HepG2 (cell line): ENCODE measurements around the gene NES. TPM values are rescaled to one million over a fixed set of nuclear protein-coding genes. Genes with fewer than 3 reads are reported as not detected.

Experiments
- ATF7 ChIP-seq, 2 experiments: fragments of 450-650 bp in 1 of 2; sonication (generic) in 1 of 2; formaldehyde crosslinking in 1 of 2; IDR thresholded peaks; 2 replicates each; pipeline versions ENCODE4 v1.4.0 to v1.6.1; 2016 to 2020; ENCODE audit warnings: antibody characterized with exemption in 1 of 2, mild to moderate bottlenecking in 1 of 2, missing genetic modification reagents in 1 of 2
- CCAR2 ChIP-seq: fragments of 200-400 bp; formaldehyde crosslinking; optimal IDR thresholded peaks from 2 replicates; pipeline ENCODE3; 2018; ENCODE audit warnings: low read depth, mild to moderate bottlenecking, low read length, moderate library complexity
- CREM ChIP-seq, 2 experiments: sonication (generic) in 1 of 2; formaldehyde crosslinking in 1 of 2; IDR thresholded peaks; 2 replicates each; pipeline versions ENCODE4 v1.4.0 to v1.6.1; 2016 to 2020; ENCODE audit warnings: antibody characterized with exemption in 1 of 2, mild to moderate bottlenecking in 1 of 2, missing genetic modification reagents in 1 of 2
- FOXA1 ChIP-seq, 2 experiments: fragments of 450-650 bp in 1 of 2; sonication (generic) in 1 of 2; formaldehyde crosslinking in 1 of 2; IDR thresholded peaks; 2 replicates each; pipeline versions ENCODE4 v1.4.0 to v1.6.1; 2016 to 2020; ENCODE audit warnings: missing genetic modification reagents in 1 of 2
- HMG20B ChIP-seq: conservative IDR thresholded peaks from 2 replicates; pipeline ENCODE4 v1.6.1; 2016; ENCODE audit warnings: missing genetic modification reagents, missing compliant biosample characterization
- HMGA1 ChIP-seq: sonication (generic); formaldehyde crosslinking; conservative IDR thresholded peaks from 2 replicates; pipeline ENCODE4 v1.4.0; 2020; ENCODE audit warnings: missing genetic modification reagents
- JARID2 ChIP-seq: sonication (generic); formaldehyde crosslinking; IDR thresholded peaks from 2 replicates; pipeline ENCODE4 v1.8.1; 2023; ENCODE audit warnings: missing genetic modification reagents, inconsistent platforms; ENCODE audit not compliant: insufficient replicate concordance
- KDM2A ChIP-seq: sonication (generic); formaldehyde crosslinking; IDR thresholded peaks from 2 replicates; pipeline ENCODE4 v1.4.0; 2020; ENCODE audit warnings: low read depth, missing genetic modification reagents, borderline replicate concordance
- MXI1 ChIP-seq: IDR thresholded peaks from 3 replicates; pipeline ENCODE4 v1.6.1; 2012; ENCODE audit warnings: low read depth, low read length, inconsistent platforms, borderline replicate concordance
- SRF ChIP-seq: IDR thresholded peaks from 2 replicates; pipeline ENCODE4 v1.6.1; 2011; ENCODE audit warnings: mild to moderate bottlenecking, low read depth, low read length, moderate library complexity
- TAF1 ChIP-seq: sonication (generic); formaldehyde crosslinking; IDR thresholded peaks from 2 replicates; pipeline ENCODE4 v1.4.0; 2020; ENCODE audit warnings: missing genetic modification reagents
- TBP ChIP-seq: sonication (generic); formaldehyde crosslinking; IDR thresholded peaks from 2 replicates; pipeline ENCODE4 v1.5.0; 2020; ENCODE audit warnings: missing genetic modification reagents
- ZBTB7A ChIP-seq: sonication (generic); formaldehyde crosslinking; IDR thresholded peaks from 2 replicates; pipeline ENCODE4 v1.8.0; 2022; ENCODE audit warnings: mild to moderate bottlenecking, missing genetic modification reagents
- ZFP82 ChIP-seq: sonication (generic); formaldehyde crosslinking; IDR thresholded peaks from 2 replicates; pipeline ENCODE4 v1.5.1; 2020; ENCODE audit warnings: mild to moderate bottlenecking, missing genetic modification reagents, borderline replicate concordance
- ZKSCAN5 ChIP-seq: sonication (generic); formaldehyde crosslinking; IDR thresholded peaks from 2 replicates; pipeline ENCODE4 v1.5.1; 2020; ENCODE audit warnings: mild to moderate bottlenecking, missing genetic modification reagents
- ZNF563 ChIP-seq: sonication (generic); formaldehyde crosslinking; IDR thresholded peaks from 2 replicates; pipeline ENCODE4 v1.8.0; 2022; ENCODE audit warnings: mild to moderate bottlenecking, moderate library complexity, missing genetic modification reagents
- ZNF749 ChIP-seq: sonication (generic); formaldehyde crosslinking; IDR thresholded peaks from 2 replicates; pipeline ENCODE4 v1.8.0; 2022; ENCODE audit warnings: mild to moderate bottlenecking, missing genetic modification reagents, moderate library complexity, borderline replicate concordance
- ZNF772 ChIP-seq: sonication (generic); formaldehyde crosslinking; IDR thresholded peaks from 2 replicates; pipeline ENCODE4 v1.5.0; 2020; ENCODE audit warnings: mild to moderate bottlenecking, missing genetic modification reagents
- ZNF790 ChIP-seq: sonication (generic); formaldehyde crosslinking; IDR thresholded peaks from 2 replicates; pipeline ENCODE4 v1.8.0; 2022; ENCODE audit warnings: missing genetic modification reagents, mild to moderate bottlenecking, borderline replicate concordance
- polyA plus RNA-seq, 8 experiments: library from polyadenylated mRNA; depleted of rRNA in 3 of 8; stranded (reverse) in 7 of 8; unstranded in 1 of 8; fragments of >200 nt; fragmentation: Illumina TruSeq in 4 of 8; extraction: Trizol in 4 of 8; gene quantifications; 2 replicates each; pipeline versions ENCODE4 v1.2.1 to v1.2.3, GENCODE V29; 2011 to 2016; ENCODE audit warnings: low read depth in 4 of 8, missing spikeins in 1 of 8, mixed read lengths in 1 of 8; ENCODE audit not compliant: insufficient read depth in 1 of 8
- total RNA-seq, 5 experiments: library from RNA; depleted of rRNA; stranded (reverse); fragments of >200 nt; fragmentation: Illumina TruSeq; extraction: Trizol; gene quantifications; 2 replicates each; pipeline ENCODE4 v1.2.3, GENCODE V29; 2016; ENCODE audit warnings: low read depth in 1 of 5
- TF ChIP-seq, protein P1 (sequence below): IDR thresholded peaks from 2 replicates; pipeline ENCODE4 v1.6.1; 2016; ENCODE audit warnings: missing biosample characterization, missing genetic modification reagents, low read depth
- TF ChIP-seq, protein P2 (sequence below): IDR thresholded peaks from 2 replicates; pipeline ENCODE4 v1.6.1; 2016; ENCODE audit warnings: mild to moderate bottlenecking, missing biosample characterization, missing genetic modification reagents
- TF ChIP-seq, protein P3 (sequence below): sonication (generic); formaldehyde crosslinking; conservative IDR thresholded peaks from 2 replicates; pipeline ENCODE4 v1.4.0; 2020; ENCODE audit warnings: mild to moderate bottlenecking, missing genetic modification reagents, moderate library complexity
- TF ChIP-seq, protein P4 (sequence below): sonication (generic); formaldehyde crosslinking; IDR thresholded peaks from 2 replicates; pipeline ENCODE4 v1.5.1; 2020; ENCODE audit warnings: mild to moderate bottlenecking, missing genetic modification reagents, moderate library complexity

NES gene
- total and polyA plus RNA-seq, 2 of the 13 experiments (the other 11 are each of a cell fraction or from before 2014, with no cell fraction given), result 1.7 to 16.6 TPM

DNA sequence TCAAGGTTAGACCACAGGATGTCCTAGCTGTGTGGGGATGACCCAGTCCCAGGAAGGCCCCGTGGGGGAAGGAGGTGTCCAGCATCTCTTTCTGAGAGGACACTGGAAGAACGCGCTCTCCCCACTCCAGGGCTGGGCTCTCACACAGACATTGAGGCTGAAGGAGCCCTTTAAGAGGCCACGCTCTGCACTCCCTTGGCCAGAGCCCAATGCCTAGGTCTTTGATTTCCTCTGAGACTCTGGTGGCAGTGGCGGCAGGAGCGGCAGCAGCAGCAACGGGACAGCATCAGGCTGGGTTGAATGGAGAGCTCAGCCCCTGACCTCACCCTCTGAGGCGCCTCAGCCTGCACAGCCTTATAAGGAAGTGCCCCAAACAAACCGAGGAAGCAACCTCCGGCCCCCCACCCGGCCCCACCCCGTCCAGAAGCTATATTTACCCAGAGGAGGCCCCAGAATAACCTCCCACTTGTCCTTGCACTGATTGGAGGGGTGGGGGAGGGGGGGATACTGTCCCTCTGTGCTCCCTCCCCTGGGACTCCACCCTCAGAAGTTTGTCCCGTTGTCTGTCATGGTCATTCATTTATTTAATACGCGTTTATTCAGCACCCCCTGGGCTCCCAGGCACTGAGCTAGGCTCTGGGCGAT is 12.3 kb downstream of the NES start (continued):
- TF ChIP-seq ZBTB7A (CRISPR knock-in tag), result no peak
- no peak for TF ChIP-seq KDM2A (CRISPR knock-in tag)
- TF ChIP-seq ZKSCAN5 (CRISPR knock-in tag), result no peak
- TF ChIP-seq JARID2 (CRISPR knock-in tag), result no peak
- no peak for TF ChIP-seq FOXA1 (IDR thresholded peaks at IDR 0.05)
- peak; percentile 26; the same call in 1 of the 2 replicates for TF ChIP-seq FOXA1 (CRISPR knock-in tag; IDR thresholded peaks at IDR 0.05)
- peak; percentile 44; the same call in 1 of the 2 replicates for TF ChIP-seq CREM (IDR thresholded peaks at IDR 0.05)
- no peak for TF ChIP-seq CREM (CRISPR knock-in tag; IDR thresholded peaks at IDR 0.05)
- no peak for TF ChIP-seq CCAR2
- TF ChIP-seq SRF, result peak; percentile 93
- TF ChIP-seq ZFP82 (CRISPR knock-in tag), result 0 out of 2 replicates have a peak, but pooled peaks have one; percentile 15
- peak; percentile 93 for TF ChIP-seq HMG20B (CRISPR knock-in tag)
- TF ChIP-seq ZNF563 (CRISPR knock-in tag), result no peak
- TF ChIP-seq ZNF772 (CRISPR knock-in tag), result no peak
- TF ChIP-seq, protein P1, sequence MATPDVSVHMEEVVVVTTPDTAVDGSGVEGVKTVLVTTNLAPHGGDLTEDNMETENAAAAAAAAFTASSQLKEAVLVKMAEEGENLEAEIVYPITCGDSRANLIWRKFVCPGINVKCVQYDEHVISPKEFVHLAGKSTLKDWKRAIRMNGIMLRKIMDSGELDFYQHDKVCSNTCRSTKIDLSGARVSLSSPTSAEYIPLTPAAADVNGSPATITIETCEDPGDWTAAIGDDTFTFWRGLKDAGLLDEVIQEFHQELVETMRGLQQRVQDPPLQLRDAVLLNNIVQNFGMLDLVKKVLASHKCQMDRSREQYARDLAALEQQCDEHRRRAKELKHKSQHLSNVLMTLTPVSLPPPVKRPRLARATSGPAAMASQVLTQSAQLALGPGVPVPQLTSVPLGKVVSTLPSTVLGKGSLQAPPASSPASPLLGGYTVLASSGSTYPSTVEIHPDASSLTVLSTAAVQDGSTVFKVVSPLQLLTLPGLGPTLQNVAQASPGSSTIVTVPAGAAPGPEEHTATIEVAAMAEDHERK (CRISPR knock-in tag), result no peak
- TF ChIP-seq HMGA1, result no peak
- TF ChIP-seq TAF1 (CRISPR knock-in tag), result peak; percentile 4; the same call in 1 of the 2 replicates
- TF ChIP-seq, protein P2, sequence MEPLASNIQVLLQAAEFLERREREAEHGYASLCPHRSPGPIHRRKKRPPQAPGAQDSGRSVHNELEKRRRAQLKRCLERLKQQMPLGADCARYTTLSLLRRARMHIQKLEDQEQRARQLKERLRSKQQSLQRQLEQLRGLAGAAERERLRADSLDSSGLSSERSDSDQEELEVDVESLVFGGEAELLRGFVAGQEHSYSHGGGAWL (CRISPR knock-in tag), result no peak
- no peak for TF ChIP-seq ZNF790 (CRISPR knock-in tag)
- TF ChIP-seq, protein P3, sequence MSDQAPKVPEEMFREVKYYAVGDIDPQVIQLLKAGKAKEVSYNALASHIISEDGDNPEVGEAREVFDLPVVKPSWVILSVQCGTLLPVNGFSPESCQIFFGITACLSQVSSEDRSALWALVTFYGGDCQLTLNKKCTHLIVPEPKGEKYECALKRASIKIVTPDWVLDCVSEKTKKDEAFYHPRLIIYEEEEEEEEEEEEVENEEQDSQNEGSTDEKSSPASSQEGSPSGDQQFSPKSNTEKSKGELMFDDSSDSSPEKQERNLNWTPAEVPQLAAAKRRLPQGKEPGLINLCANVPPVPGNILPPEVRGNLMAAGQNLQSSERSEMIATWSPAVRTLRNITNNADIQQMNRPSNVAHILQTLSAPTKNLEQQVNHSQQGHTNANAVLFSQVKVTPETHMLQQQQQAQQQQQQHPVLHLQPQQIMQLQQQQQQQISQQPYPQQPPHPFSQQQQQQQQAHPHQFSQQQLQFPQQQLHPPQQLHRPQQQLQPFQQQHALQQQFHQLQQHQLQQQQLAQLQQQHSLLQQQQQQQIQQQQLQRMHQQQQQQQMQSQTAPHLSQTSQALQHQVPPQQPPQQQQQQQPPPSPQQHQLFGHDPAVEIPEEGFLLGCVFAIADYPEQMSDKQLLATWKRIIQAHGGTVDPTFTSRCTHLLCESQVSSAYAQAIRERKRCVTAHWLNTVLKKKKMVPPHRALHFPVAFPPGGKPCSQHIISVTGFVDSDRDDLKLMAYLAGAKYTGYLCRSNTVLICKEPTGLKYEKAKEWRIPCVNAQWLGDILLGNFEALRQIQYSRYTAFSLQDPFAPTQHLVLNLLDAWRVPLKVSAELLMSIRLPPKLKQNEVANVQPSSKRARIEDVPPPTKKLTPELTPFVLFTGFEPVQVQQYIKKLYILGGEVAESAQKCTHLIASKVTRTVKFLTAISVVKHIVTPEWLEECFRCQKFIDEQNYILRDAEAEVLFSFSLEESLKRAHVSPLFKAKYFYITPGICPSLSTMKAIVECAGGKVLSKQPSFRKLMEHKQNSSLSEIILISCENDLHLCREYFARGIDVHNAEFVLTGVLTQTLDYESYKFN (CRISPR knock-in tag), result peak; percentile 40; the same call in 1 of the 2 replicates
- no peak for TF ChIP-seq ZNF749 (CRISPR knock-in tag)
- no peak for TF ChIP-seq TBP (CRISPR knock-in tag)
- TF ChIP-seq MXI1, result no peak
- TF ChIP-seq ATF7 (IDR thresholded peaks at IDR 0.05), result no peak
- TF ChIP-seq ATF7 (CRISPR knock-in tag; IDR thresholded peaks at IDR 0.05), result no peak
- TF ChIP-seq, protein P4, sequence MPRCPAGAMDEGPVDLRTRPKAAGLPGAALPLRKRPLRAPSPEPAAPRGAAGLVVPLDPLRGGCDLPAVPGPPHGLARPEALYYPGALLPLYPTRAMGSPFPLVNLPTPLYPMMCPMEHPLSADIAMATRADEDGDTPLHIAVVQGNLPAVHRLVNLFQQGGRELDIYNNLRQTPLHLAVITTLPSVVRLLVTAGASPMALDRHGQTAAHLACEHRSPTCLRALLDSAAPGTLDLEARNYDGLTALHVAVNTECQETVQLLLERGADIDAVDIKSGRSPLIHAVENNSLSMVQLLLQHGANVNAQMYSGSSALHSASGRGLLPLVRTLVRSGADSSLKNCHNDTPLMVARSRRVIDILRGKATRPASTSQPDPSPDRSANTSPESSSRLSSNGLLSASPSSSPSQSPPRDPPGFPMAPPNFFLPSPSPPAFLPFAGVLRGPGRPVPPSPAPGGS (CRISPR knock-in tag), result no peak
